Dedifferentiated amniotic fluid mesenchymal stem cell (primary cell): ENCODE results near the gene AUTS2.
"Not testable (repeated sequence)": the region's sequence is repeated elsewhere in the genome, so short reads cannot be mapped to it uniquely, and the experiment has no call there.

Experiments
- DNase-seq: peaks from one replicate; pipeline ENCODE4 v3.0.0-alpha.2; 2016; ENCODE audit errors: extremely low spot score

Gene AUTS2

DNA sequence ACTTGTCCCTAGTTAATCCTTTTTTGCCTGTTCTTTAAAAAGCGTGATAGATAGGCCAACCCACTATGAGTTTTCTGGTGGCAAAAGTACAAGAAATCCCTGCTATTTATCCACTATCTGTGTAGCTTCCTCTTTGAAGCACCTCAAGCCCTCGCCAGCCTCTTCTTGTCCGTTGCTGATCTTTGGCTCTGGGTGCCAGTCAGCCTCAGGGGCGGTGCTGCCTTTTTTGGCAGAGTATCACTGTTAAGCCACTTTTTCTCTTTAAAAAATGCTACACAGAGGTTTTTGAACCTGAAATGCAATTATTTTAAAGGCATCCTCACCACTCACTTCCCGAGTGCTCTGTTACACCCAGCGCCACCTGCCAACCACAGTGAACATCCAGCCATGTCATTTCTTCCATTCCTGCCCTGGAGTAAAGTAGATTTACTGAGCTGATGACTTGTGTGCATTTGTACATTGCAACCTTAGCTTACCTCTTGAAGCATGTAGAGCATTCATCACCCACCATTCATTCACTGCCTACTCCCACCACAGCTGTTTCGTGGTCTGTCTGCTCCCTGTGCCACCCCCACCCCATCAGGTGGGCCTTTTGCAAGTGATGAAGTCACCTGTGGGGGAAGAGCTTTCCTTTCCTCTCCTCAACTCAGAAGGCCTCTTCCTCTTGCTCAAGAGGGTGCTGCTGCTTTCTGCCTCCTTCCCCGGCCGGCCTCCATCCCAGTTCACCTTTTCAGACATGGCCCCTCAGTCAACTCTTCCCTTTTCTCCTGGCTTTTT is 1119.5 kb downstream of the AUTS2 start:
- DNase-seq, result no peak

DNA sequence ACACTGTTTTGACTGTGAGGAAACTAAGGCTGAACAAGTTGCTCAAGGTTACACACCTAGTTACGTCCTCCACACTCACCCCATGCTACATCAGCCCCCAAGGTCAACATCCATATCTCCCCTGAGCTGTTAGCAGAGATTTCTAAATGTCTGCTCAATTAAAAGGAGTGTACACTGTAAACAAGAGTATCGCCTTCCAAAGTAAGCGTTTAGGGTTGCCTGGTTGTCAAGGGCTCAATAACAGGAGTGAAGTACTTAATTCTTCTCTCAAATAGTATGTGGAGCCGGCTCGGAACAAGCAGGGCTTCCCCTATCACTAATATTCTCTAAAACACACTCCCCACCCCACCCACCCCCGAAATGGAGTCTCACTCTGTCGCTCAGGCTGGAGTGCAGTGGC is 1120.8 kb downstream of the AUTS2 start:
- no peak for DNase-seq

DNA sequence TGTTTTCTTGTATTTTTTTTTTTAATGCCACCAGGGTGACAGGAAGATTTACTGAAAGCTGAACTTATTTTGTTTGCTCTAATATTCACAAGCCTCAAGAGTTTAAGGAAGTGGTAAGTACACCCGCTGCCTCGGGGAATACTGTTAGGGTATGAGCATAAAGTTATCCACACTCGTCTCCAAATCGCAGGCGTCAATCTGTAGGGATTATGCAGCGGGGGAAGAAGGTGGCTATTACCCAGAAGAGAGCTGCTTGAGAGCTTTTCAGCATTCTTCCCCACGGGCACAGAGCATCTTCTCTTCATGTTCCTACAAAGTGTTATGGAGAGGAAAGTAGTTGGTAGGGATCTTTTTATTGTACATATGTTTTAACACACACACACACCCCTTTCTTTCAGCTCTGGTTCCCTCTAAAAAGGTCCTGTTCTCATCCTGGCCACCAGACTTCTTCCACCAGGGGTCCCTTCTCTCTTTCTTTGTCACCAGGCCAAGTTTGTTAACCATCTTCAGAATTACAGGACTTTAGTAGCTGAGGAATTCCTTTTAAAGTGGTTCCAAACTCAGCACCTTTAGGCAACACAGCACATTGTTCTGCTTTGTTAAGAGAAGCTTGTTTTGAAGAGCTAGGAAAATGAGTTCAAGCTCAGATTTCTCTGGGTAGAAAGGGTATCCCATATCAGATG is 1122.1 kb downstream of the AUTS2 start:
- no peak for DNase-seq

DNA sequence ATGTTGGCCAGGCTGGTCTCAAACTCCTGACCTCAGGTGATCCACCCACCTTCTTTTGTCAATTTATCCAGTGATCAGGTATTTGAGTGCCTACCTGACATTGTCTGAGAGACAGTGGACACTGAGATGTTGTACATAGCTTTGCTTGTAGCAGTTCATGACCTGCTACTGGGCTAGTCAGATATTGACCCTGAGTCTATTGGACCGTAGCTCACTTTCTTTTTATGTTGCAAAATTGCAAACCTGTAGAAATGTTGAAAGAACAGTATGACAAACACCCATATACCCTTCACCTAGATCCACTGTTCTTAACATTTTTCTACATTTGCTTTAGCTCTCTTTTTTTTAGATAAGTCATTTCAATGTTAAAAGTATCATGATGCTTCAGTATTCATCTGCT is 1123.2 kb downstream of the AUTS2 start:
- DNase-seq, result no peak

DNA sequence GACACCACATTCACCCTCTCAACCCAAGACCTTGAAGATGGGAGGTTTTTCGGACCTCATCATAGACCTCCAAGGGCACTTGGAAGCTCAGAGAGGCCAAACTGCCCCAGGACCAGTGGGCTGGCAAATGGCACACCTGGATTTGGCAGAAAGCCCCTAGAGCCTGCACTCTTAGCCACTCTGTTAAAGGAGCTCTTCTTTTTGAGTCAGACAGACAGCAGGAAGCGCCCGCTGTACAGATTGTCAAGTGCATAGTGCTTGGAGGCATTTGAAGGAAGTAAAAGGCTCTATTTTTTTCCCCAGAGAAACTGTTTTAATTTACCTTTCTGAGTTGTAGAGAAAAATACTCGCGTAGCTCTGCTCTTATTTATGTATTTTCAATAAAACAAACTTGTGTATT is 1125.1 kb downstream of the AUTS2 start:
- no peak for DNase-seq

DNA sequence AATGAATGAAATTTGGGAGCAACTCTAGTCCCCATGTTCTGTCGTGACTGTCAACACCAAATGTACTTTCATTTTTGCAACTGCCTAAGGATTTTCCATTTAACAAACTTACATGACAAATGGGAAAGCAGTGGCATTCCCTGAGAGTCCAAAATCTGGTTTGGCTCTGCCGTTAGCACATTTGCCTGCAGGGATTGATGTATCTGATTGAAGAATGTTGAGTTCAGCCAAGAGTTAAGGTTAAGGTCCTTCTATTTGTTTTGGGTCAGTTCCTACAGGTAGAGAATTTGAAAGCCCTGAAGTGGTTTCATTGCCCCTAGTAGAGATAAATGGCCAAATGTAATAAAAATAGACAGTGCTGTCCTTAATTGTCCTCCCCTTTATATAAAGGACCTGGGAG is 1127.2 kb downstream of the AUTS2 start:
- DNase-seq, result no peak

DNA sequence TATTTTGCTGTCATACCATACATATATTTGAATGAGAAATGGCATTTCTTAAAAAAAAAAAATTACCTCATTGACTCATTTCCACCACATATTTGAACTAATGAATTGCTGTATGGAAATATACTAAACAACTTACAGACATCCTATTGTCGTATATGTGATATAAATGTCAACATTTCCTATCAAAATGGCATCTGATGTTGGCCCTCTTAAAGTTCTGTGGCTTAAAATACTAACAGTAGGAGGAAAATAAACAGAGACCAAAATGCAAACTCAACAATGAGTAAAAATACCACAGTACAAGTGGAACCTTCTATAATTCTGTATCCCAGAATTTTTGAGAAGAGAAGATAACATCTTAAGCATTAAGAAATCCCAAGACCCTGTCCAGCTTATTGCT is 1128.0 kb downstream of the AUTS2 start:
- no peak for DNase-seq

DNA sequence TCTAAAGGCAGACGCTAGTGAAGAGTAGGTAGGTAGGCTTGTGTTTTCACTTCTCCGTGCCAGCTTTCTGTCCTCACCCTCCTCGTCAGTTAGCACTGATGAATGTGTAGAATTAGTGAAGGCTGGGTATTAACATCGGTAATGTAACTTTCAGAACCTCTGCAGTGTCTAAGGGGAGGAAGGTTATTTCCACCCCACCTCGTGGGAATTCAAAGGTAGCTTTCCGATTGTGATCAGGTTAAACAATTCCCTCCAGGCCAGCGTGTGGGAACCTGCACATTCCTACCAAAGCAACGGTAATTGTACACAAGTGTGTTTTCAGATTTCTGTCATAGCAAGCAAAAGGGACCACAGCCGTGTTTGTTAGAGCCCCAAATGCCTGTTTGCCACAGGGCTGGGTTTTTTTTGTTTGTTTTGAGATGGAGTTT is 1128.7 kb downstream of the AUTS2 start:
- DNase-seq, result no peak

DNA sequence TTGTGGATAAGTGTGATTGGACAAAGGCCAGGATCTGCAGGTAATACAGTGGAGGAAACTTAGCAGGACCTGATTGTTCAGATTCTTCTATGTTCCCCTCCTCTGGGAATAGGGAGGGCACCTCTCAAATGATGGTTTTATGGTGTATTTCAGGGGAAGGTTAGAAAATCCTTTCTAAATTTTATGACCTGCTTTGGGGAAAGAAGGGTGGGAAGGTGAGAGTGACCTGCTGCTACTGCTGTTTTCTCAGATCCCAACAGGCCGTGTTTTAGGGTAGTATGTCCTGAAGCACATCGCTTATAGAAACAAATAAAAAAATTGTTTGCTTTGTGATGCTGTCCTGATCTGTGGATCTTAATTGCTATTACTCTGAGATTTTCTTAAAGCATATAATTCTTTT is 1129.6 kb downstream of the AUTS2 start:
- no peak for DNase-seq

DNA sequence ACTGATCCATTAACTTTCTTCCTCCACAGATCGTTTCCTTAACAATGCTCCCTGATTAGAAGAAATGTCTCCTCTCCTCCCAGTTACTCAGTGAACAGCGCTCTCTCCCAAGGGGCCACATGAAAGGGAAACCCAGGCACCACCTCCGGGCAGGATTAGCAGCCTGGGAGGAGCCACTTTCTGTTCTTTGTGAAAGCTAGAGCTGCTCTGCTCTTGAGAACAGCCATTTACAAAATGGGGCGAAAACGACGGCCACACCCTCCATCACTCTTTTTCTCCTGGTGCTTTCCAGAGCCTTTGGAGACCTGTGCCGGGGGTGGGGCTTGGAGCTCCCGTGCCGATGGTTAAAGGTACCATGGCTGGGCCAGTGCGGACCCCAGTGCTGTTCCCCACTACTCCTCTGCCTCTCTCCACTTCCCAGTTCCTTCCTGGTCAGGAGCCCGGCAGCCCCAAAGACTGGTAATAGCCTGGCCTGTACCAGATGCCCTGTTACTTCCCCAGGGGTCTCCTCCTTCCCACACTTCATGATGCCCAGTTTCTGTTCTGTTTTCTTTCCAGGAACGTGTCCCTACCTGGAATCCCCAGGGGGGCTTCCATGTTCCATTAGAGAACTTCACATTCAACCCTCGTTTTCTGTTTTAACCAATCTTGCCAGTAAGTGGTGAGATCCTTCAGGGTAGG is 1130.7 kb downstream of the AUTS2 start:
- peak; percentile 45 for DNase-seq

DNA sequence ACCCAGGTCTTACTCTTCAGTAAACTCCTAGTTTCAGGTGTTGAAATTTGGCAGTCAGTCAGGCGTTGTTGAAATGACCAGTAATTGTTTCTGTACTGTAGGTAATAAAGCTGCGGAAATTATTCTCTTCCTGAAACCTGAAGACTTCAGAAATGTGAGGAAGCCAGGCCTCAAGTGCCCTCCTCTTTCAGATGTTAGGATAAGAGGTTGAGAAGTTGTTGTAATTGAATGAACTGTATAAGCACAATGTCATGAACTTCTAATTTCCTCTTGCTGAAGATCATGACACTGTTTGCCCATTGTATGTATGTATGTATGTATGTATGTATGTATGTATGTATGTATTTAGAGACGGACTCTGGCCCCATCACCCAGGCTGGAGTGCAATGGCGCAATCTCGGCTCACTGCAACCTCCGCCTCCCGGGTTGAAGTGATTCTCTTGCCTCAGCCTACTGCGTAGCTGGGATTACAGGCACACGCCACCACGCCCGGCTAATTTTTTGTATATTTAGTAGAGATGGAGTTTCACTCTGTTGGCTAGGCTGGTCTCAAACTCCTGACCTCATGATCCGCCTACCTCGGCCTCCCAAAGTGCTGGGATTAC is 1131.4 kb downstream of the AUTS2 start:
- not testable (repeated sequence) for DNase-seq

- no peak for DNase-seq
Measured at GRCh38 chr7:70730451-70731110, 1132.3 kb downstream of the AUTS2 start.

- no peak for DNase-seq
Measured at GRCh38 chr7:70733090-70733489, 1134.8 kb downstream of the AUTS2 start.

GRCh38 chr7:70734411-70734810 is 1136.1 kb downstream of the AUTS2 start:
- DNase-seq, result no peak

DNA sequence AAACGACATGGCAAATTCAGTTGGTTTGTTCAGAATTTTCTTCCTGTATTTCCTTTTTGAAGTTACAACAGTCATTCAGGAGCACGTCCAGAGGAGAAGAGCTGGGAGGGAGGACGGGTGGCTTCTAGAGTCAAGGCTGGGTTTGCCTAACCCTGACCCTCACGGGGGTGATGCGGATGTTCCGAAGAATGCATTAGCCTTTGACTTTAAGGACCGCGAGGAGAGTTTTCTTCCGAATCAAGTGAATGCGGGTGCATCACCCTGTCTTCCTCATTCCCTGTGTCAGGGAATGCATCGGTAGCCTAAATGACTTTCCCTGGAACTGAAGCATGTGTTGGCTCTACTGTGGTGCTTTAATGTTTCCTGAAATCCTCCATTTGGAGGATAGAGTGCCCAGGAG is 1137.0 kb downstream of the AUTS2 start:
- no peak for DNase-seq

GRCh38 chr7:70736715-70737460 is 1138.6 kb downstream of the AUTS2 start:
- no peak for DNase-seq

DNA sequence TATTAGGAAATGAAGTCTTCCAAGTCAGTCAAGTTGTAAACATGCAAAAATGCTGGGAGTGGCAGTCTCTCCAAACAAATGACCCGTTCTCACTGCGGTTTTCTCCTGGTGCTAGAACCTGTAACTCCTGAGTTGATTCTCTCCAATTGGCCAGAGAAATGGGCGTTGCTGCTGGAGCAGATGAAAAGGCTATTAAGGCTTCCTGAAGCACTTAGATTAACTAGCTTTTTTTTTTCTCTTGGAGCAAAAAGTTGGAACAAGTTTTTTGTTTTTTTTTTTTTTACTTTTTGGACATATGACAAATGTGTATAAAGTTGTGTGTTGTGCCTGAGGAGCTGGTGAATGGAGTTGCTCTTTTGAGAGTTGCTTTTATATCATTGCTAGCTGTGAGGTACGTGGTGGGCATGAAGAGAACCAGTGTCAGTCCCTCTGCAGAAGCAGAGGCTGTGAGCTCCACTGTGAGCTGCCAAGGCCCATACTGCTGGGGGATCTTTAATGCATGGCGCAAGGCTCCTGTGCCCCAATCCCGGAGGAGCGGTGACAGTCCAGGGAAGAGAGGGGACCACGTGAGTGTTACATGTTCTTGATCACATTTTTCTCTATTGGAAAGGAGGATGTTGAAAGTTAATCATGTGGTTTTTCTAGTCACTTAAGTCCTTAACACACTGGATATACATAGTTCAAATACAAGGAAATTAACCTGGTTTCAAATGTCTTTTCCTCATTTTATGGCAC is 1140.0 kb downstream of the AUTS2 start:
- no peak for DNase-seq

- DNase-seq, result no peak
Measured at GRCh38 chr7:70739646-70740210, 1141.5 kb downstream of the AUTS2 start.

DNA sequence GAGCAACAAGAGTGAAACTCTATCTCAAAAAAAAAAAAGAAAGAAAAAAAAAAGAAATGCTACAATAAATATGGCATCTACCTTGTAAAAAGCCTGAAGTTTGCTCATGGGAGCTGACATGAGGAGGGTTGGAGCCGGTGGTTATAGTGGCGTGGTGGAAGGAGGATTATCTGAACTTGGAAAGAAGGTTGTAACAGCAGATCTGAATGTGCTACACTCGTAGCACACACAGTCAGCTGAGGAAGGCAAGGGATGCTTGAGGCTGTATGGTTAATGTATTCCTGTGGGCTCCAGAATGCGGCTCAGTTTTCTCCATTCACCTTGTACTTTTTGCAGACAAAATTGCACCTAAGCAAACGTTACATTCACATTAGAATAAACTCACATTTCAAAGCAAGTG is 1143.4 kb downstream of the AUTS2 start:
- no peak for DNase-seq
